Measurements from ENCODE around the gene ANXA5. TPM values are rescaled to one million over a fixed set of nuclear protein-coding genes. Genes with fewer than 3 reads are reported as not detected.
A peak's percentile ranks its signal among the peaks of the same experiment; 100 is the strongest.

The ANXA5 gene
- total RNA-seq, 2 donors from 2014 or later: 186 to 197 TPM

DNA sequence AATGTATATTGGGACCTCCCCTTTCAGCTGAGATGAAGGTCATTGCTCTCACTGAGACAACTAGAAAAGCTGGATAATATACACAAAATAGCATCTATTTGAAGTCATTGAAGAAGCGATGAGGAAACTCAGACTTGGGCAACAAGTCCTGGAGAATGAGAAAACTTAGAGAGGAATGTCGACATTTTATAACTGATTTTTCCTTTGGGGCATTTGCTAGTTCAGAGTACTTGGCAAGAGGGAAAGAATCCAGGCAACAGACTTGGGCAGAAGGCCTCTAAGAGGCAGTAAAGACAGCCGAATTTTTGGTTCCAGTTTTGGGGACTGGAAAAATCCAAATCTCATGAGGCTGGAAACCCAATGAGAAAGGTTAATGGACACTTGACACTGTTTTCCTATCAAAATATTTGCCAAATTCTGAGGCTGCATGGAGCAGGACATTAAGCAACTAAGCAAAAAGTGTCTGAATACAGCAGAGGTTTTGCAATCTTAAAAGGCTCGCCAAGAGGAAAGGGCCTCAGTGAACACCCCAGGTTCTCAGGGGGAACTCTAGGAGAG lies 21.0 kb upstream of the ANXA5 start:
- DNase-seq (ENCODE audit: low spot score): peak; percentile 63
- Histone ChIP-seq H3K27me3 (no peaks in the 10 kb centered on the region), H3K9me3 (no peaks in the 10 kb centered on the region), H3K4me1 (no peaks in the 10 kb centered on the region), H3K36me3 (no peaks in the 10 kb centered on the region), H3K4me3 (no peak overlapping the region), H3K27ac (peak overlapping the region in 1 of 2 donors; percentile 36)
- TF ChIP-seq, protein P1, sequence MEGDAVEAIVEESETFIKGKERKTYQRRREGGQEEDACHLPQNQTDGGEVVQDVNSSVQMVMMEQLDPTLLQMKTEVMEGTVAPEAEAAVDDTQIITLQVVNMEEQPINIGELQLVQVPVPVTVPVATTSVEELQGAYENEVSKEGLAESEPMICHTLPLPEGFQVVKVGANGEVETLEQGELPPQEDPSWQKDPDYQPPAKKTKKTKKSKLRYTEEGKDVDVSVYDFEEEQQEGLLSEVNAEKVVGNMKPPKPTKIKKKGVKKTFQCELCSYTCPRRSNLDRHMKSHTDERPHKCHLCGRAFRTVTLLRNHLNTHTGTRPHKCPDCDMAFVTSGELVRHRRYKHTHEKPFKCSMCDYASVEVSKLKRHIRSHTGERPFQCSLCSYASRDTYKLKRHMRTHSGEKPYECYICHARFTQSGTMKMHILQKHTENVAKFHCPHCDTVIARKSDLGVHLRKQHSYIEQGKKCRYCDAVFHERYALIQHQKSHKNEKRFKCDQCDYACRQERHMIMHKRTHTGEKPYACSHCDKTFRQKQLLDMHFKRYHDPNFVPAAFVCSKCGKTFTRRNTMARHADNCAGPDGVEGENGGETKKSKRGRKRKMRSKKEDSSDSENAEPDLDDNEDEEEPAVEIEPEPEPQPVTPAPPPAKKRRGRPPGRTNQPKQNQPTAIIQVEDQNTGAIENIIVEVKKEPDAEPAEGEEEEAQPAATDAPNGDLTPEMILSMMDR (IDR thresholded peaks at IDR 0.05): no peak

- H3K27me3 ChIP-seq: no peaks in the 10 kb centered on the region
- H3K4me1 ChIP-seq: peaks cover 0 to 11% of the 10 kb centered on the region in 2 donors
- no peaks in the 10 kb centered on the region for H3K36me3 ChIP-seq
- TF ChIP-seq, protein P1 (IDR thresholded peaks at IDR 0.05): no peak
- H3K27ac ChIP-seq: no peak overlapping the region
- DNase-seq (ENCODE audit: low spot score): no peak
- H3K4me3 ChIP-seq: no peak overlapping the region
- H3K9me3 ChIP-seq: no peaks in the 10 kb centered on the region
Measured at GRCh38 chr4:121714548-121714947, 17.8 kb upstream of the ANXA5 start.

GRCh38 chr4:121712783-121713182 lies 16.0 kb upstream of the ANXA5 start:
- Histone ChIP-seq H3K9me3 (no peaks in the 10 kb centered on the region), H3K27ac (peak overlapping the region; percentile 67 to 74), H3K4me3 (no peak overlapping the region), H3K27me3 (no peaks in the 10 kb centered on the region), H3K4me1 (peaks cover 0 to 11% of the 10 kb centered on the region in 2 donors), H3K36me3 (no peaks in the 10 kb centered on the region)
- TF ChIP-seq, protein P1 (IDR thresholded peaks at IDR 0.05): no peak
- DNase-seq (ENCODE audit: low spot score): no peak

GRCh38 chr4:121712001-121712651 lies 15.3 kb upstream of the ANXA5 start:
- TF ChIP-seq, protein P1 (IDR thresholded peaks at IDR 0.05): no peak
- no peaks in the 10 kb centered on the region for H3K36me3 ChIP-seq
- H3K4me1 ChIP-seq: peaks cover 0 to 11% of the 10 kb centered on the region in 2 donors
- peak overlapping the region; percentile 67 to 74 for H3K27ac ChIP-seq
- peak overlapping the region in 1 of 2 donors; percentile 30 for H3K4me3 ChIP-seq
- DNase-seq (ENCODE audit: low spot score): no peak
- no peaks in the 10 kb centered on the region for H3K9me3 ChIP-seq
- H3K27me3 ChIP-seq: no peaks in the 10 kb centered on the region

GRCh38 chr4:121711263-121712000 lies 14.7 kb upstream of the ANXA5 start:
- TF ChIP-seq, protein P1 (IDR thresholded peaks at IDR 0.05): peak in 1 of 2 donors; percentile 11
- peak; percentile 93 for DNase-seq (ENCODE audit: low spot score)
- Histone ChIP-seq H3K4me3 (peak overlapping the region in 1 of 2 donors; percentile 30), H3K9me3 (no peaks in the 10 kb centered on the region), H3K36me3 (no peaks in the 10 kb centered on the region), H3K27me3 (no peaks in the 10 kb centered on the region), H3K27ac (peak overlapping the region; percentile 67 to 74), H3K4me1 (peaks cover 0 to 11% of the 10 kb centered on the region in 2 donors)
